Measurements from ENCODE around the gene ZBTB40. TPM values are rescaled to one million over a fixed set of nuclear protein-coding genes. Genes with fewer than 3 reads are reported as not detected.

ZBTB40 gene
- total and polyA plus RNA-seq, 2 of the 13 experiments (the other 11 are each of a cell fraction or from before 2014, with no cell fraction given), result 8.8 to 16.5 TPM

DNA sequence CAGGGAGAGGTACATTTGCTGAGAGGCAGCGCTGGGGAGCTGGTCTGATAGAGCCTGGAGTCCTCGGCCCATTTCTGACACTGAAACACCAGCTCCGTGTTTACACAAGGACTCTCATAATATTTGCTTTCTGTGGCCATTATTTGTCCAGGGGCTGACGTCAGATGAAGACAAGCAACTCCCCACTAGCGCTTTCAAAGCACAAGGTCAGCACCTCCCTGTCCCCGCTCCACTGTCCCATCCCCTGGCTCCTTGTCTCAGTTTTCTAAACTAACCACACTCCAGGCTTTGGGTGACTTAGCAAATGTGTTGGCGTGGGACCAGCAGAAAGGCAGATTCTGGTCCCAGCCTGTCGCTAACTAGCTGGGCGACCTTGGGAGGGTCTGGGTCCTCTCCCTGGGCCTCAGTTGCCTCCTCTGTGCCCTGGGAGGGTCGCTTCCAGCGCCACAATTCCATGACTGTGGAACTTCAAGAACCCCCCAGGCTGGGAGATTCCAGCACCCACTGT is 37.4 kb upstream of the ZBTB40 start (continued):
- TF ChIP-seq HOXA3 (CRISPR knock-in tag; IDR thresholded peaks at IDR 0.05) (peak; percentile 78), CHD4 (IDR thresholded peaks at IDR 0.05; ENCODE audit: borderline replicate concordance, low read length) (no peak), IRF2 (CRISPR knock-in tag; IDR thresholded peaks at IDR 0.05) (peak; percentile 36; the same call in 1 of the 2 replicates), ZNF878 (CRISPR knock-in tag; IDR thresholded peaks at IDR 0.05) (peak; percentile 70; the same call in 1 of the 2 replicates), CAMTA2 (CRISPR knock-in tag; IDR thresholded peaks at IDR 0.05; ENCODE audit: borderline replicate concordance) (no peak), IKZF5 (CRISPR knock-in tag; IDR thresholded peaks at IDR 0.05) (peak; percentile 59; the same call in 1 of the 2 replicates), ARNT (IDR thresholded peaks at IDR 0.05) (no peak), ZNF546 (CRISPR knock-in tag; conservative IDR thresholded peaks at IDR 0.05) (no peak), ZBTB44 (CRISPR knock-in tag; IDR thresholded peaks at IDR 0.05) (no peak), ZNF570 (CRISPR knock-in tag; IDR thresholded peaks at IDR 0.05; ENCODE audit: borderline replicate concordance) (no peak), NFE2 (CRISPR knock-in tag; IDR thresholded peaks at IDR 0.05) (no peak; the same call in 1 of the 2 replicates), RFXANK (CRISPR knock-in tag; IDR thresholded peaks at IDR 0.05) (no peak), ZNF7 (CRISPR knock-in tag; IDR thresholded peaks at IDR 0.05) (no peak), CCDC6 (CRISPR knock-in tag; IDR thresholded peaks at IDR 0.05) (peak; percentile 64; the same call in 1 of the 2 replicates), HMGA1 (CRISPR knock-in tag; conservative IDR thresholded peaks at IDR 0.05) (no peak), ZNF564 (CRISPR knock-in tag; IDR thresholded peaks at IDR 0.05) (no peak), GFI1 (CRISPR knock-in tag; IDR thresholded peaks at IDR 0.05; ENCODE audit: borderline replicate concordance) (peak; percentile 77), ZMAT3 (CRISPR knock-in tag; conservative IDR thresholded peaks at IDR 0.05) (no peak), RXRA (CRISPR knock-in tag; IDR thresholded peaks at IDR 0.05) (peak; percentile 57; the same call in 1 of the 2 replicates)
- TF ChIP-seq, protein P1, sequence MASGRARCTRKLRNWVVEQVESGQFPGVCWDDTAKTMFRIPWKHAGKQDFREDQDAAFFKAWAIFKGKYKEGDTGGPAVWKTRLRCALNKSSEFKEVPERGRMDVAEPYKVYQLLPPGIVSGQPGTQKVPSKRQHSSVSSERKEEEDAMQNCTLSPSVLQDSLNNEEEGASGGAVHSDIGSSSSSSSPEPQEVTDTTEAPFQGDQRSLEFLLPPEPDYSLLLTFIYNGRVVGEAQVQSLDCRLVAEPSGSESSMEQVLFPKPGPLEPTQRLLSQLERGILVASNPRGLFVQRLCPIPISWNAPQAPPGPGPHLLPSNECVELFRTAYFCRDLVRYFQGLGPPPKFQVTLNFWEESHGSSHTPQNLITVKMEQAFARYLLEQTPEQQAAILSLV (CRISPR knock-in tag; IDR thresholded peaks at IDR 0.05; ENCODE audit: borderline replicate concordance), result no peak
- TF ChIP-seq, protein P2, sequence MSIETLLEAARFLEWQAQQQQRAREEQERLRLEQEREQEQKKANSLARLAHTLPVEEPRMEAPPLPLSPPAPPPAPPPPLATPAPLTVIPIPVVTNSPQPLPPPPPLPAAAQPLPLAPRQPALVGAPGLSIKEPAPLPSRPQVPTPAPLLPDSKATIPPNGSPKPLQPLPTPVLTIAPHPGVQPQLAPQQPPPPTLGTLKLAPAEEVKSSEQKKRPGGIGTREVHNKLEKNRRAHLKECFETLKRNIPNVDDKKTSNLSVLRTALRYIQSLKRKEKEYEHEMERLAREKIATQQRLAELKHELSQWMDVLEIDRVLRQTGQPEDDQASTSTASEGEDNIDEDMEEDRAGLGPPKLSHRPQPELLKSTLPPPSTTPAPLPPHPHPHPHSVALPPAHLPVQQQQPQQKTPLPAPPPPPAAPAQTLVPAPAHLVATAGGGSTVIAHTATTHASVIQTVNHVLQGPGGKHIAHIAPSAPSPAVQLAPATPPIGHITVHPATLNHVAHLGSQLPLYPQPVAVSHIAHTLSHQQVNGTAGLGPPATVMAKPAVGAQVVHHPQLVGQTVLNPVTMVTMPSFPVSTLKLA (IDR thresholded peaks at IDR 0.05), result no peak
- TF ChIP-seq, protein P3, sequence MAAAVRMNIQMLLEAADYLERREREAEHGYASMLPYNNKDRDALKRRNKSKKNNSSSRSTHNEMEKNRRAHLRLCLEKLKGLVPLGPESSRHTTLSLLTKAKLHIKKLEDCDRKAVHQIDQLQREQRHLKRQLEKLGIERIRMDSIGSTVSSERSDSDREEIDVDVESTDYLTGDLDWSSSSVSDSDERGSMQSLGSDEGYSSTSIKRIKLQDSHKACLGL (CRISPR knock-in tag; IDR thresholded peaks at IDR 0.05), result 0 out of 2 replicates have a peak, but pooled peaks have one; percentile 30
- TF ChIP-seq, protein P4, sequence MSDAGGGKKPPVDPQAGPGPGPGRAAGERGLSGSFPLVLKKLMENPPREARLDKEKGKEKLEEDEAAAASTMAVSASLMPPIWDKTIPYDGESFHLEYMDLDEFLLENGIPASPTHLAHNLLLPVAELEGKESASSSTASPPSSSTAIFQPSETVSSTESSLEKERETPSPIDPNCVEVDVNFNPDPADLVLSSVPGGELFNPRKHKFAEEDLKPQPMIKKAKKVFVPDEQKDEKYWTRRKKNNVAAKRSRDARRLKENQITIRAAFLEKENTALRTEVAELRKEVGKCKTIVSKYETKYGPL (CRISPR knock-in tag; IDR thresholded peaks at IDR 0.05), result no peak
- TF ChIP-seq, protein P5, sequence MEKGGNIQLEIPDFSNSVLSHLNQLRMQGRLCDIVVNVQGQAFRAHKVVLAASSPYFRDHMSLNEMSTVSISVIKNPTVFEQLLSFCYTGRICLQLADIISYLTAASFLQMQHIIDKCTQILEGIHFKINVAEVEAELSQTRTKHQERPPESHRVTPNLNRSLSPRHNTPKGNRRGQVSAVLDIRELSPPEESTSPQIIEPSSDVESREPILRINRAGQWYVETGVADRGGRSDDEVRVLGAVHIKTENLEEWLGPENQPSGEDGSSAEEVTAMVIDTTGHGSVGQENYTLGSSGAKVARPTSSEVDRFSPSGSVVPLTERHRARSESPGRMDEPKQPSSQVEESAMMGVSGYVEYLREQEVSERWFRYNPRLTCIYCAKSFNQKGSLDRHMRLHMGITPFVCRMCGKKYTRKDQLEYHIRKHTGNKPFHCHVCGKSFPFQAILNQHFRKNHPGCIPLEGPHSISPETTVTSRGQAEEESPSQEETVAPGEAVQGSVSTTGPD (CRISPR knock-in tag; IDR thresholded peaks at IDR 0.05), result no peak

Data from HepG2 (cell line).